GM10266 (cell line): Measurements from ENCODE around the gene CYP27A1.

Experiments
- DNase-seq: peaks from one replicate; pipeline ENCODE4 v3.0.0; 2012; ENCODE audit errors: extremely low spot score
- TF ChIP-seq, protein P1 (sequence below): IDR thresholded peaks from 2 replicates; pipeline ENCODE4 v1.5.1; 2012; ENCODE audit warnings: mild to moderate bottlenecking, low read depth; ENCODE audit not compliant: control insufficient read depth, insufficient read depth; ENCODE audit errors: missing control alignments

Gene CYP27A1

DNA sequence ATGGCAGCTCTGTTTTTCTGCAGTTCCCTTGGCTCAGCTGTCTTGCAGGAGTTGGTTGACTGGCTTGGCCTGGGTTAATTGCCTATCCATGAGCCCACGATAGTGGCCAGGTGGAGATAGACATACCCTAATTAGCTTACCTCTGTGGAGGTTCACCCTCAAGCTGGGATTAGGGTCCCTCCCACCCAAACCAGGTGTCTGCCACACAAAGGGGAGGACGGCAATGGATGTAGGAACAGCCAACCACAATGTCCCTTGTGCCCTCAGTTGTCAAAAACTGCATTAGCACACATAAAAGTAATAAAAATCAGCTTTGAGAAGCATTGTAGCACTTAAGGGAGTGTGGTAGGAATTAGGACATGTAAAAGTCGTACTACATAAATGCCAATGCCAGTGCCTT, 4.2 kb downstream of the CYP27A1 start:
- no peak for DNase-seq
- TF ChIP-seq, protein P1, sequence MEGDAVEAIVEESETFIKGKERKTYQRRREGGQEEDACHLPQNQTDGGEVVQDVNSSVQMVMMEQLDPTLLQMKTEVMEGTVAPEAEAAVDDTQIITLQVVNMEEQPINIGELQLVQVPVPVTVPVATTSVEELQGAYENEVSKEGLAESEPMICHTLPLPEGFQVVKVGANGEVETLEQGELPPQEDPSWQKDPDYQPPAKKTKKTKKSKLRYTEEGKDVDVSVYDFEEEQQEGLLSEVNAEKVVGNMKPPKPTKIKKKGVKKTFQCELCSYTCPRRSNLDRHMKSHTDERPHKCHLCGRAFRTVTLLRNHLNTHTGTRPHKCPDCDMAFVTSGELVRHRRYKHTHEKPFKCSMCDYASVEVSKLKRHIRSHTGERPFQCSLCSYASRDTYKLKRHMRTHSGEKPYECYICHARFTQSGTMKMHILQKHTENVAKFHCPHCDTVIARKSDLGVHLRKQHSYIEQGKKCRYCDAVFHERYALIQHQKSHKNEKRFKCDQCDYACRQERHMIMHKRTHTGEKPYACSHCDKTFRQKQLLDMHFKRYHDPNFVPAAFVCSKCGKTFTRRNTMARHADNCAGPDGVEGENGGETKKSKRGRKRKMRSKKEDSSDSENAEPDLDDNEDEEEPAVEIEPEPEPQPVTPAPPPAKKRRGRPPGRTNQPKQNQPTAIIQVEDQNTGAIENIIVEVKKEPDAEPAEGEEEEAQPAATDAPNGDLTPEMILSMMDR = no peak

DNA sequence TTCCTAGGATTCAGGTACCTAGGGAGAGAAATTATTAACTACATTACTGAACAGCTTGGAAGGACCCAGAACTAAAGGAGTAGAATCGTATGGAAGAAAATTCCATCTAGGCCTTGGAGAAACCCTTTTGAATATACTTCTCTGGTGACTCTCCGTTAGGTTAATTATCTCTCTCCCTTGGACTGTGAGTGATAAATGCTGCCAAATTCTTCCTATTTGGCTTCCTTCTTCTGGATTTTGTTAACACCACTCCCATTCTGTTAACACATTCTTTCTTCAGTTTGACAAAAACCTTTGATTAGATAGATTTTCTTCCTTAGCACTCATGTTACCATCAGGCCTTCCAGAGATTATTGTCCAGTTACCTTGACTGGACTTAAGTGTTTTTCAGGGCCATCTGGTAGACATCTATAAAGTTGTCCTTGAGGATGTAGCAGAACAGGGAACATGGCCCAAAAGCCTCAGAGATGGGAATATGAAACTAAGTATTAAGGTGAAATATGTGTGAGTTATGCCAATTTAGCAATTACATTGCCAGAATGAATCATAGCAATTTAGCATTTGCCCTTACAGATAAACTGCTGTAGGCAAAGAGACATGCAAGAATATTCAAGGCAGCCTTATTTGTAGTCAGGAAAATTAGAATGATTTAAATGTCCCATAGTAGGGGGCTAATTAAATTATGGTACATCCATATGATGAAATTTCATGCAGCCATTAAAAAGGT, 6.7 kb downstream of the CYP27A1 start:
- TF ChIP-seq, protein P1 = no peak
- no peak for DNase-seq

DNA sequence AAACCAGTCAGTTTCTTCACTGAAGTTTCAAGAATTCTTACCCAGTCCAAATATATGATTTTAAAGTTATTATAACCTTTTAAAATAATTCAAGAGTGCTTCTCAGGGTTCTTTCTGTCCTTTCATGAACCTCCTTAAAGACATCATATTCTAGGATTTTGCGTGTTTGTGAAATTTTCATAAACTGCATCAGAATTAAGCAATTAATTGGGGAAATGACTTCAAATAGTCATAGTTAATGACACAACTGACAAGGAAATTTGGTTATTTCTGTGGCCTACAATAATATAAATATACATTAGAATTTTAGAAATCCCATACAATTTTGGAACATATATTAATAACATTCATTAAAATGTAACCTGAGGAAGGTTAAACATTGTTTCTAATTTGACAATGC, 10.5 kb downstream of the CYP27A1 start:
- no peak for DNase-seq
- TF ChIP-seq, protein P1 = no peak

DNA sequence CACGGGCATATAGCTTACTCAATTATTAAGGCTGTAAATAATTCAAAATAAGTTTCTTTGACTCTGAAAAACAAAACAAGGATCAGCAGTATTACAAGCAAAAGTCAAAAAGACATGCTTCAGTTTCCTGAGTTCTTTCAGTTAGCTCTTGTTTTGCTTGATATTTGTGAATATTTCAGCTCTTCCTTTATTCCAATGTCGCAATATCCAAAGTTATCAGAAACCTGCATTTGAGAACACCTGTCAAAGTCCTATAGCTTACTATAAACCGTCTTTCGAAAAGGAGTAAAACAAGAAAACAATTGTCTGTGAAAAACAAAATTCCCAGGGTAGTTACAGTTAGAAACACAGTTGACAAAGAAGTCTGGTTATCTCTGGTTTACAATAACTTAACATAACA, 14.7 kb downstream of the CYP27A1 start:
- TF ChIP-seq, protein P1 = no peak
- DNase-seq = no peak

DNA sequence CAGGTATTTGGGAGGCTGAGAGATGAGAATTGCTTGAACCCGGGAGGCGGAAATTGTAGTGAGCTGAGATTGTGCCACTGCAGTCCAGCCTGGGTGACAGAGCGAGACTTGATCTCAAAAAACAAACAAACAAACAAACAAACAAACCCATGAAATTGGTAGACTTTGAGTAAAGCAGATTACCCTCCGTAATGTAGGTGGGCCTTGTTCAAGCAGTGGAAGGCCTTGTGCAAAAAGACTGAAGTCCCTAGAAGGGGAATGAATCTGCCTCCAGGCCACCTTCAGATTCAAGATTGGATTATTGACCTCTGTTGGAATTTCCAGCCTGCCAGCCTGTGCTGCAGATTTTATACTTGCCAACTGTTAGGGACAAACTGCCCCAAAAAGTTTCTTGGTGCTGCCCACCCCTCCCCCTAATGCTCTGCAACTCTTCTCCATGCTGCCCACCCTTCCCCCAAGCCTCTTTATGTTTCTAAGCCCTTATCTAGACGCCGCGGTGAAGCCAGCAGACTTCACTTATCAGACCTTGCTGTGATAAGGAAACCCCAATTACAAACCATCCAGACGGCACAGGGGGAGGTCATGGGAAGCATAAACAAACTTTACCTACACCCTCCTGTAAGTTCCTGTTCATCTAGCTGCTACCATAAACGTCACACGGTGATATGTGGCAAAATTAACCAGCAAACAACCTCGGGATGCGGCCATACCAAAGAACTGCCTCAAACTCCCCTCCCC, 17.0 kb downstream of the CYP27A1 start:
- DNase-seq = no peak
- TF ChIP-seq, protein P1 = no peak

DNA sequence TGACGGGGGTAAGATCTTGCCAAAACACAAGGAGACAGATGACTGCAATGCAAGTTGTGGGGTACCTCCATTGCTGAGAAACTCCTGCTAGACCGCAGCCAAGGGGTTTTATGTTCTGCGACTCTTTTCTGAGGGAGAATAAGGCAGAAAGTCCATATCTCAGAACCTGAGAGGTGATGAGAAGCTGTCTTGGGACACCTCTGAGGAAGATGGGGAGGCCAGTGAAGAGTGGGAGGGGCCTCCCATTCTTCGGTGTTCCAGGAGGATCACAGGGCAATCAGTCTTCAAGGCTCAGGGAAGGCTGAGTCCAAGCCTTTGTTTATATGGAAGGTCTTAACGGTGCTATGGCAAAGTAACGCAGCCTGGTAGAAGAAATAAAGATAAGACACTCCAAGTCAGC, 18.0 kb downstream of the CYP27A1 start:
- DNase-seq = no peak

More for the DNA sequence above, 18.0 kb downstream of the CYP27A1 start:
- TF ChIP-seq, protein P1 = no peak
